Breast epithelium (tissue), 4 donors: ENCODE results near the gene WDR31. TPM values are rescaled to one million over a fixed set of nuclear protein-coding genes. Genes with fewer than 3 reads are reported as not detected.

Experiments used
- DNase-seq, 2 donors: peaks; one replicate each; pipeline ENCODE4 v3.0.0-alpha.2; 2019; ENCODE audit warnings: low spot score in 2 of 2
- H3K27ac ChIP-seq, 2 donors: fragments of 200-600 bp; sonication (generic) in 1 of 2; one replicate each; pipeline ENCODE4 v1.5.1; 2016 to 2019; ENCODE audit warnings: mild to moderate bottlenecking in 1 of 2
- H3K27me3 ChIP-seq, 2 donors: fragments of 200-600 bp; sonication (generic) in 1 of 2; one replicate each; pipeline versions ENCODE4 v1.5.1 to v1.6.0; 2017 to 2019; ENCODE audit warnings: control low read depth in 1 of 2, mild to moderate bottlenecking in 1 of 2
- H3K36me3 ChIP-seq: fragments of 200-600 bp; one replicate; pipeline ENCODE4 v1.5.1; 2019
- H3K4me1 ChIP-seq, 2 donors: fragments of 200-600 bp; sonication (generic); one replicate each; pipeline ENCODE4 v1.5.1; 2016 to 2019; ENCODE audit warnings: control low read depth in 1 of 2
- H3K4me3 ChIP-seq, 3 donors: fragments of 200-600 bp; sonication (generic); 1 replicate in 2 of 3; 2 replicates in 1 of 3; pipeline ENCODE4 v1.5.1; 2016 to 2019; ENCODE audit warnings: mild to moderate bottlenecking in 3 of 3, moderate library complexity in 2 of 3
- H3K9me3 ChIP-seq, 2 donors: fragments of 200-600 bp; sonication (generic) in 1 of 2; one replicate each; pipeline ENCODE4 v1.5.1; 2016 to 2019; ENCODE audit warnings: control low read depth in 1 of 2
- POLR2A ChIP-seq: fragments of 450-650 bp; IDR thresholded peaks from one replicate; pipeline ENCODE4 v1.6.1; 2016; ENCODE audit warnings: antibody characterized with exemption, mild to moderate bottlenecking, moderate library complexity
- POLR2AphosphoS5 ChIP-seq, 3 donors: sonication (generic); formaldehyde crosslinking; IDR thresholded peaks; one replicate each; pipeline ENCODE4 v1.6.1; 2017; ENCODE audit warnings: antibody characterized with exemption in 3 of 3
- intact Hi-C: fragments of 100-400 bp; cut with DNase I; formaldehyde crosslinking; loops from one replicate; pipeline ENCODE4 v1.15.1; 2023; ENCODE audit warnings: low total_unique reads
- total RNA-seq, 3 donors: library from RNA; depleted of rRNA; stranded (reverse); fragments of >200 nt; gene quantifications; one replicate each; pipeline ENCODE4 v1.1.0, GENCODE V29; 2016
- TF ChIP-seq, protein P1 (sequence below), 3 donors: fragments of 450-650 bp; IDR thresholded peaks; one replicate each; pipeline ENCODE4 v1.5.1; 2016 to 2017; ENCODE audit warnings: antibody characterized with exemption in 3 of 3, mild to moderate bottlenecking in 3 of 3, moderate library complexity in 3 of 3

WDR31 gene
- total RNA-seq, 3 donors from 2014 or later = 1.9 to 4.0 (median 3.6) TPM

DNA sequence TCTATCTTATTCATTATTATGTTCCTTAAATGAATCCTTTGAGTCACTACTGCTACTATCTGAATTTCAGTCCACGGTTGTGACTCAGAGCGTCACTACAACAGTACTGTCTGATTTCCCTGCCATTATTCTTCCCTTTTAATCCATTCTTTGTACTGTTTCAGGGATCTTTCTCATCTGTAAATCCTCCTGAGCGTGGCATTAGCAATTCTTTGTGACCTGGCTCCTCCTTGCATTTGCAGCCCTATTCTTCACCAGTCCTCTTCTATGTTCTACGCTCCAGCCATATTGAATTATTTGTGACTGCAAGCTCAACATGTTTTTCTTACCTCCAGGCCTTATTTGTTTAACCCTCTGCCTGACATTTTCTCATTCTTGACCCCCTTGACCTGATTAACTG lies 58.7 kb downstream of the WDR31 start:
- Histone ChIP-seq H3K4me3 (no peak overlapping the region), H3K9me3 (no peaks in the 10 kb centered on the region), H3K27me3 (no peaks in the 10 kb centered on the region), H3K27ac (no peak overlapping the region), H3K4me1 (no peaks in the 10 kb centered on the region), H3K36me3 (peaks cover 12% of the 10 kb centered on the region)
- intact Hi-C loops = no loop called here
- DNase-seq = no peak
- TF ChIP-seq, protein P1, sequence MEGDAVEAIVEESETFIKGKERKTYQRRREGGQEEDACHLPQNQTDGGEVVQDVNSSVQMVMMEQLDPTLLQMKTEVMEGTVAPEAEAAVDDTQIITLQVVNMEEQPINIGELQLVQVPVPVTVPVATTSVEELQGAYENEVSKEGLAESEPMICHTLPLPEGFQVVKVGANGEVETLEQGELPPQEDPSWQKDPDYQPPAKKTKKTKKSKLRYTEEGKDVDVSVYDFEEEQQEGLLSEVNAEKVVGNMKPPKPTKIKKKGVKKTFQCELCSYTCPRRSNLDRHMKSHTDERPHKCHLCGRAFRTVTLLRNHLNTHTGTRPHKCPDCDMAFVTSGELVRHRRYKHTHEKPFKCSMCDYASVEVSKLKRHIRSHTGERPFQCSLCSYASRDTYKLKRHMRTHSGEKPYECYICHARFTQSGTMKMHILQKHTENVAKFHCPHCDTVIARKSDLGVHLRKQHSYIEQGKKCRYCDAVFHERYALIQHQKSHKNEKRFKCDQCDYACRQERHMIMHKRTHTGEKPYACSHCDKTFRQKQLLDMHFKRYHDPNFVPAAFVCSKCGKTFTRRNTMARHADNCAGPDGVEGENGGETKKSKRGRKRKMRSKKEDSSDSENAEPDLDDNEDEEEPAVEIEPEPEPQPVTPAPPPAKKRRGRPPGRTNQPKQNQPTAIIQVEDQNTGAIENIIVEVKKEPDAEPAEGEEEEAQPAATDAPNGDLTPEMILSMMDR (IDR thresholded peaks at IDR 0.05) = no peak
- TF ChIP-seq POLR2AphosphoS5 (IDR thresholded peaks at IDR 0.05) (no peak), POLR2A (no peak)

DNA sequence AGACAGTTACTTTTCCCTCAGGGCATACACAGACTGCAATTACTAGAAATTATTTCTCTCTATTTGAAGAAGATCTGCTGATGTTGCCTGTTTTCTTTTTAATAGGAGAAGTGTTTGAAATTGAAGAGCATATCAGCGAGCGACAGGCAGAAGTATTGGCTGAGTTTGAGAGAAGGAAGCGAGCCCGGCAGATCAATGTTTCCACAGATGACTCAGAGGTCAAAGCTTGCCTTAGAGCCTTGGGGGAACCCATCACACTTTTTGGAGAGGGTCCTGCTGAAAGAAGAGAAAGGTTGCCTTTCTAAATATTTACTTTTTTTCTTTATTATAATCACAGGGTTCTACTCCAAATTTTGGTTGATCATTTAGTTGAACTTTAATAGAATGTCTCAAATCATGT lies 61.2 kb downstream of the WDR31 start:
- DNase-seq = no peak
- Histone ChIP-seq H3K4me3 (no peak overlapping the region), H3K4me1 (no peaks in the 10 kb centered on the region), H3K36me3 (peaks cover 7% of the 10 kb centered on the region), H3K9me3 (no peaks in the 10 kb centered on the region), H3K27ac (no peak overlapping the region), H3K27me3 (no peaks in the 10 kb centered on the region)
- intact Hi-C loops = no loop called here
- TF ChIP-seq, protein P1 (IDR thresholded peaks at IDR 0.05) = no peak
- TF ChIP-seq POLR2A = no peak
- no peak for TF ChIP-seq POLR2AphosphoS5 (IDR thresholded peaks at IDR 0.05)

- peak within 1 kb of the TSS; percentile 78 to 91 (median 78) for H3K4me3 ChIP-seq
- peak within 1 kb of the TSS; percentile 96 for H3K27ac ChIP-seq
- no peaks in the 10 kb centered on the region for H3K4me1 ChIP-seq
- no peaks in the 10 kb centered on the region for H3K27me3 ChIP-seq
- no peaks in the 10 kb centered on the region for H3K9me3 ChIP-seq
- intact Hi-C loops = no loop called here
- TF ChIP-seq, protein P1 (IDR thresholded peaks at IDR 0.05) = no peak
- TF ChIP-seq POLR2A (peak; percentile 89), POLR2AphosphoS5 (IDR thresholded peaks at IDR 0.05) (peak; percentile 97 to 99 (median 98))
- peak; percentile 96 to 97 for DNase-seq
- no peaks in the 10 kb centered on the region for H3K36me3 ChIP-seq
These were observed 64.6 kb downstream of the WDR31 start, which contains the start of the genes CDC26 and PRPF4 for GRCh38 chr9:113275157-113276131. Gene CDC26 (minus strand): TSS chr9:113275572. CDS start chr9:113272507, 3,065 bp downstream. Gene PRPF4 (plus strand): TSS chr9:113275658. CDS start chr9:113275744, 86 bp downstream.

DNA sequence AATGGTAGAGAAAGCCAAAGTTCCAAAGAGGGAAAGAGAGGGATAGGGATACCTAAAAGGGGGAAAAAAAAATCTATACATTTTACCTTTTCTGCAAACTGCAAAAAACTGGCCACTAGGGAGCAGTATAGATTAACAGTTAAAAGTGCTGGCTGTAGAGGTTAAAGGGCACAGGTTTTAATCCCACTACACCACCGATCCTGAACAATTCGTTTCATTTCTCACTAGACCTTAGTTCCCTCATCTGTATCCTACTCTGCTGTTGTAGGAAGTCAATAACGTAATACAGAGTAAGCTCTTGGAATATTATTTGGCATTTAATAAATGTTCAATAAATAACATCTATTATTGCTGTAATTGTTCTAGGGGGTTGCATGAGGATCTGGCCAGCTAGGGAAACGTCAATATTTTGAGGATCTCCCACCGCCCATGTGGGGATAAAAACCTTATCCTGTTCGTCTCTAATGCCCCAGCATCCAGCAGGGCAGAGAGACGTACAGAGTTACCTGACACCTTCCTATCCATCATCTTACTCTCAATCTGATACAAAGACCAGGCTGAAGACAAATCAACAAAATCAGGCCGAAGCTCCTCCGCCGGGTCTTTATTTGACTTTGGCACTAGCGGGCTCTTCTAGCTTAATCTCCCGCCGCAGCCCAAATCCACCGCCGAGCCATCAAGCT lies 65.5 kb downstream of the WDR31 start:
- H3K9me3 ChIP-seq = no peaks in the 10 kb centered on the region
- H3K27me3 ChIP-seq = no peaks in the 10 kb centered on the region
- H3K36me3 ChIP-seq = no peaks in the 10 kb centered on the region
- peak overlapping the region; percentile 78 to 91 (median 78) for H3K4me3 ChIP-seq
- no peaks in the 10 kb centered on the region for H3K4me1 ChIP-seq
- peak in 1 of 2 donors; percentile 55 for DNase-seq
- TF ChIP-seq POLR2A (no peak), POLR2AphosphoS5 (IDR thresholded peaks at IDR 0.05) (no peak)
- TF ChIP-seq, protein P1 (IDR thresholded peaks at IDR 0.05) = peak; percentile 57 to 79 (median 73)
- intact Hi-C loops = no loop called here
- peak overlapping the region; percentile 96 for H3K27ac ChIP-seq
